H9 (cell line): Measurements from ENCODE around the gene PELO. TPM values are rescaled to one million over a fixed set of nuclear protein-coding genes. Genes with fewer than 3 reads are reported as not detected.

ENCODE experiments used
- DNase-seq: peaks from one replicate; pipeline ENCODE4 v3.0.0-alpha.2; 2017
- H2AFZ ChIP-seq: one replicate; pipeline ENCODE4 v1.6.1; 2013; ENCODE audit warnings: mild to moderate bottlenecking, low read length, control low read depth, moderate library complexity
- H2AK5ac ChIP-seq: 2 replicates; pipeline ENCODE4 v1.6.1; 2013; ENCODE audit warnings: low read length, control low read depth, mixed read lengths; ENCODE audit not compliant: insufficient read length
- H2BK120ac ChIP-seq: one replicate; pipeline ENCODE4 v1.6.1; 2013; ENCODE audit warnings: low read depth, mild to moderate bottlenecking, low read length, control low read depth, inconsistent platforms; ENCODE audit not compliant: poor library complexity, severe bottlenecking
- H2BK12ac ChIP-seq: 2 replicates; pipeline ENCODE4 v1.6.1; 2013; ENCODE audit warnings: low read length, control low read depth, mixed read lengths, low read depth; ENCODE audit not compliant: insufficient read length
- H2BK15ac ChIP-seq: 2 replicates; pipeline ENCODE4 v1.6.1; 2013; ENCODE audit warnings: low read depth, low read length, control low read depth
- H2BK20ac ChIP-seq: one replicate; pipeline ENCODE4 v1.6.1; 2013; ENCODE audit warnings: low read depth, mild to moderate bottlenecking, low read length, control low read depth, inconsistent platforms; ENCODE audit not compliant: poor library complexity, severe bottlenecking
- H2BK5ac ChIP-seq: 2 replicates; pipeline ENCODE4 v1.6.1; 2013; ENCODE audit warnings: low read length, control low read depth, mixed read lengths; ENCODE audit not compliant: insufficient read length
- H3K14ac ChIP-seq: 2 replicates; pipeline ENCODE4 v1.6.1; 2013; ENCODE audit warnings: low read length, control low read depth; ENCODE audit not compliant: insufficient read depth
- H3K18ac ChIP-seq: 2 replicates; pipeline ENCODE4 v1.6.1; 2013; ENCODE audit warnings: low read depth, mild to moderate bottlenecking, mixed read lengths, low read length, control low read depth; ENCODE audit not compliant: insufficient read length
- H3K23ac ChIP-seq: 2 replicates; pipeline ENCODE4 v1.6.1; 2013; ENCODE audit warnings: low read length, control low read depth, mixed read lengths, low read depth; ENCODE audit not compliant: insufficient read length
- H3K23me2 ChIP-seq: 2 replicates; pipeline ENCODE4 v1.6.1; 2013; ENCODE audit warnings: low read depth, mild to moderate bottlenecking, mixed read lengths, low read length, control low read depth; ENCODE audit not compliant: insufficient read length, poor library complexity, severe bottlenecking
- H3K27ac ChIP-seq: 2 replicates; pipeline ENCODE4 v1.5.1; 2013; ENCODE audit warnings: low read length, control low read depth, mixed read lengths, low read depth; ENCODE audit not compliant: insufficient read length
- H3K27me3 ChIP-seq: 2 replicates; pipeline ENCODE4 v1.6.1; 2013; ENCODE audit warnings: low read length, control low read depth, inconsistent platforms; ENCODE audit not compliant: insufficient read depth
- H3K4ac ChIP-seq: 2 replicates; pipeline ENCODE4 v1.6.1; 2013; ENCODE audit warnings: low read depth, mild to moderate bottlenecking, control low read depth, inconsistent platforms, low read length, moderate library complexity
- H3K4me1 ChIP-seq: 2 replicates; pipeline ENCODE4 v1.6.1; 2013; ENCODE audit warnings: low read length, control low read depth, inconsistent platforms; ENCODE audit not compliant: insufficient read depth
- H3K4me2 ChIP-seq: 2 replicates; pipeline ENCODE4 v1.6.1; 2013; ENCODE audit warnings: low read length, control low read depth, mixed read lengths; ENCODE audit not compliant: insufficient read length, insufficient read depth
- H3K56ac ChIP-seq: 2 replicates; pipeline ENCODE4 v1.6.1; 2013; ENCODE audit warnings: low read depth, mild to moderate bottlenecking, mixed read lengths, low read length, control low read depth; ENCODE audit not compliant: insufficient read length
- H3K79me1 ChIP-seq: 2 replicates; pipeline ENCODE4 v1.6.1; 2013; ENCODE audit warnings: low read depth, mild to moderate bottlenecking, moderate library complexity, low read length, control low read depth, inconsistent platforms; ENCODE audit not compliant: insufficient read depth, poor library complexity, severe bottlenecking
- H3K79me2 ChIP-seq: 2 replicates; pipeline ENCODE4 v1.6.1; 2013; ENCODE audit warnings: low read length, control low read depth, inconsistent platforms; ENCODE audit not compliant: insufficient read depth
- H3K9ac ChIP-seq: 2 replicates; pipeline ENCODE4 v1.6.1; 2013; ENCODE audit warnings: low read length, control low read depth, mixed read lengths; ENCODE audit not compliant: insufficient read length; ENCODE audit errors: extremely low read depth
- H3K9me3 ChIP-seq: one replicate; pipeline ENCODE4 v1.6.1; 2013; ENCODE audit warnings: low read depth, low read length, inconsistent platforms; ENCODE audit not compliant: control insufficient read depth
- H3T11ph ChIP-seq: one replicate; pipeline ENCODE4 v1.6.1; 2013; ENCODE audit warnings: mild to moderate bottlenecking, low read length, control low read depth, inconsistent platforms
- H4K20me1 ChIP-seq: one replicate; pipeline ENCODE4 v1.6.1; 2013; ENCODE audit not compliant: control insufficient read depth, insufficient read length, insufficient read depth
- H4K5ac ChIP-seq: 2 replicates; pipeline ENCODE4 v1.6.1; 2013; ENCODE audit warnings: low read depth, mild to moderate bottlenecking, mixed read lengths, low read length, control low read depth; ENCODE audit not compliant: insufficient read length
- H4K8ac ChIP-seq: replicated peaks from 2 replicates; pipeline ENCODE4 v1.6.1; 2013; ENCODE audit warnings: low read length, control low read depth, mixed read lengths, low read depth; ENCODE audit not compliant: insufficient read length
- H4K91ac ChIP-seq: 2 replicates; pipeline ENCODE4 v1.6.1; 2013; ENCODE audit warnings: low read depth, mild to moderate bottlenecking, moderate library complexity, mixed read lengths, low read length, control low read depth; ENCODE audit not compliant: insufficient read length
- H3K27ac Mint-ChIP-seq, 3 experiments: 2 replicates in 2 of 3; 3 replicates in 1 of 3; pipeline ENCODE4 v1.8.0; 2020 to 2021; ENCODE audit warnings: mixed read lengths in 3 of 3, mild to moderate bottlenecking in 1 of 3, moderate library complexity in 1 of 3
- H3K27me3 Mint-ChIP-seq: 2 replicates; pipeline ENCODE4 v1.8.0; 2021; ENCODE audit warnings: low read depth, mild to moderate bottlenecking, moderate library complexity, mixed read lengths
- H3K36me3 Mint-ChIP-seq, 3 experiments: 2 replicates in 2 of 3; 3 replicates in 1 of 3; pipeline ENCODE4 v1.8.0; 2020 to 2021; ENCODE audit warnings: low read depth in 3 of 3, mixed read lengths in 3 of 3; ENCODE audit not compliant: insufficient read depth in 1 of 3
- H3K4me1 Mint-ChIP-seq, 2 experiments: 2 replicates each; pipeline ENCODE4 v1.8.0; 2020; ENCODE audit warnings: mixed read lengths in 2 of 2
- H3K4me3 Mint-ChIP-seq, 2 experiments: 2 replicates in 1 of 2; 3 replicates in 1 of 2; pipeline ENCODE4 v1.8.0; 2020 to 2021; ENCODE audit warnings: mild to moderate bottlenecking in 2 of 2, mixed read lengths in 2 of 2, moderate library complexity in 1 of 2
- H3K9me3 Mint-ChIP-seq, 2 experiments: 2 replicates in 1 of 2; 3 replicates in 1 of 2; pipeline ENCODE4 v1.8.0; 2020; ENCODE audit warnings: mild to moderate bottlenecking in 2 of 2, mixed read lengths in 2 of 2, moderate library complexity in 1 of 2
- WGBS: extraction: QIAGEN DNeasy Blood & Tissue Kit; methylation state at CpG from one replicate; pipeline ENCODE4 v1.1.7; 2013; ENCODE audit warnings: missing lambda C conversion rate, low lambda C conversion rate, mixed read lengths; ENCODE audit not compliant: insufficient read length; ENCODE audit errors: extremely low coverage; 5-methylcytosine and 5-hydroxymethylcytosine counted together
- total RNA-seq: library from RNA; stranded (reverse); gene quantifications from 2 replicates; pipeline ENCODE4 v1.2.1, GENCODE V29; 2021
- TF ChIP-seq, protein P1 (sequence below): fragments of 200-600 bp; sonication (generic); conservative IDR thresholded peaks from 3 replicates; pipeline ENCODE4 v1.8.0; 2021; ENCODE audit warnings: antibody characterized with exemption, mild to moderate bottlenecking

Gene PELO
- total RNA-seq, 1 experiment from 2014 or later, result 20.3 TPM

DNA sequence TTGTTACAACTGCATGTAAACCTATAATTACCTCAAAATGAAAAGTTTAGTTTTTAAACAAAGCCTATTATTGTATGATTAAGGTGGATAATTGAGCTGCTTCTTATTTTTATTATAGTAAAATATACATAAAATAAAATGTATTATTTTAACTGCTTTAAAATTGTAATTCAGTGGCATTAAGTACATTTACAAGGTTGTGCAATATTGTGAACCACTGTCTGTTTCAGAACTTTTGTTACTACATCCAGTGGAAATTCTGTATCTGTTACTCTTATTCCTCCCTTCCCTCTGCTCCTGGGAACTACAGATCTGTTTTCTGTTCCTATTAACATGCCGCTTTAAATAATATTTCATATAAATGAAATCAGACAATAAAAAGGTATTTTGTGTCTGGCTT is 37.1 kb downstream of the PELO start:
- Mint-ChIP-seq H3K4me3 (no peak overlapping the region), H3K27ac (no peak overlapping the region), H3K4me1 (no peaks in the 10 kb centered on the region), H3K27me3 (no peaks in the 10 kb centered on the region), H3K9me3 (peaks cover 6 to 8% of the 10 kb centered on the region in 2 experiments; a peak in 3 of 5 replicates), H3K36me3 (peaks cover 0 to 9% (median 1%) of the 10 kb centered on the region in 3 experiments; a peak in 2 of 7 replicates)
- Histone ChIP-seq H3K27me3 (no peaks in the 10 kb centered on the region), H3K79me1 (no peaks in the 10 kb centered on the region), H3K4me1 (no peaks in the 10 kb centered on the region), H3K4ac (no peak overlapping the region), H3K9ac (no peak overlapping the region), H2BK20ac (no peak overlapping the region), H3T11ph (no peak overlapping the region), H3K56ac (no peak overlapping the region), H3K18ac (no peak overlapping the region), H4K91ac (no peak overlapping the region), H4K8ac (no peak overlapping the region), H2BK120ac (no peak overlapping the region), H4K5ac (no peak overlapping the region), H3K14ac (no peak overlapping the region), H2BK15ac (no peak overlapping the region), H3K27ac (no peak overlapping the region), H2BK12ac (no peak overlapping the region), H3K23me2 (no peaks in the 10 kb centered on the region), H2AK5ac (no peak overlapping the region), H4K20me1 (no peaks in the 10 kb centered on the region), H3K79me2 (no peaks in the 10 kb centered on the region), H3K4me2 (no peak overlapping the region), H2BK5ac (no peak overlapping the region), H3K9me3 (no peaks in the 10 kb centered on the region), H2AFZ (no peak overlapping the region), H3K23ac (no peak overlapping the region)
- no peak for DNase-seq
- WGBS, result no CpG with 5 or more reads among the region's 1 CpG
- TF ChIP-seq, protein P1, sequence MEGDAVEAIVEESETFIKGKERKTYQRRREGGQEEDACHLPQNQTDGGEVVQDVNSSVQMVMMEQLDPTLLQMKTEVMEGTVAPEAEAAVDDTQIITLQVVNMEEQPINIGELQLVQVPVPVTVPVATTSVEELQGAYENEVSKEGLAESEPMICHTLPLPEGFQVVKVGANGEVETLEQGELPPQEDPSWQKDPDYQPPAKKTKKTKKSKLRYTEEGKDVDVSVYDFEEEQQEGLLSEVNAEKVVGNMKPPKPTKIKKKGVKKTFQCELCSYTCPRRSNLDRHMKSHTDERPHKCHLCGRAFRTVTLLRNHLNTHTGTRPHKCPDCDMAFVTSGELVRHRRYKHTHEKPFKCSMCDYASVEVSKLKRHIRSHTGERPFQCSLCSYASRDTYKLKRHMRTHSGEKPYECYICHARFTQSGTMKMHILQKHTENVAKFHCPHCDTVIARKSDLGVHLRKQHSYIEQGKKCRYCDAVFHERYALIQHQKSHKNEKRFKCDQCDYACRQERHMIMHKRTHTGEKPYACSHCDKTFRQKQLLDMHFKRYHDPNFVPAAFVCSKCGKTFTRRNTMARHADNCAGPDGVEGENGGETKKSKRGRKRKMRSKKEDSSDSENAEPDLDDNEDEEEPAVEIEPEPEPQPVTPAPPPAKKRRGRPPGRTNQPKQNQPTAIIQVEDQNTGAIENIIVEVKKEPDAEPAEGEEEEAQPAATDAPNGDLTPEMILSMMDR, result no peak
